Measurements from ENCODE around the gene G6PC2.
"Not testable (repeated sequence)": the region's sequence is repeated elsewhere in the genome, so short reads cannot be mapped to it uniquely, and the experiment has no call there.

Gene G6PC2

DNA sequence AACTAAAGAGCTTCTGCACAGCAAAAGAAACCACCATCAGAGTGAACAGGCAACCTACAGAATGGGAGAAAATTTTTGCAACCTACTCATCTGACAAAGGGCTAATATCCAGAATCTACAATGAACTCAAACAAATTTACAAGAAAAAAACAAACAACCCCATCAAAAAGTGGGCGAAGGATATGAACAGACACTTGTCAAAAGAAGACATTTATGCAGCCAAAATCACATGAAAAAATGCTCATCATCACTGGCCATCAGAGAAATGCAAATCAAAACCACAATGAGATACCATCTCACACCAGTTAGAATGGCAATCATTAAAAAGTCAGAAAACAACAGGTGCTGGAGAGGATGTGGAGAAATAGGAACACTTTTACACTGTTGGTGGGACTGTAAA, 30.7 kb upstream of the G6PC2 start:
- H3K4me2 ChIP-seq (ENCODE audit: low read length); H3K79me1 ChIP-seq (ENCODE audit: low read length); H4K8ac ChIP-seq (ENCODE audit: low read depth, low read length); H3K4me1 ChIP-seq (ENCODE audit: control insufficient read depth in 1 of 2, insufficient read depth in 2 of 2, low read length in 2 of 2); H2AK5ac ChIP-seq (ENCODE audit: low read length); H2BK5ac ChIP-seq (ENCODE audit: low read depth, low read length, poor library complexity); H2BK120ac ChIP-seq (ENCODE audit: insufficient read depth, low read length, poor library complexity); H3K18ac ChIP-seq (ENCODE audit: low read length); H3K23ac ChIP-seq (ENCODE audit: low read length); H2AFZ ChIP-seq (ENCODE audit: insufficient read depth, low read length, poor library complexity); H4K12ac ChIP-seq (ENCODE audit: low read depth, low read length); H3K27ac ChIP-seq (ENCODE audit: low read depth, low read length); H2BK12ac ChIP-seq (ENCODE audit: low read length); H3K4ac ChIP-seq (ENCODE audit: low read depth, low read length); H3K79me2 ChIP-seq (ENCODE audit: control insufficient read depth, insufficient read depth, low read length, poor library complexity); H3K9me3 ChIP-seq (ENCODE audit: insufficient read depth, low read depth, low read length); H3K36me3 ChIP-seq (ENCODE audit: control insufficient read depth in 1 of 2, insufficient read depth in 2 of 2, low read length in 2 of 2); DNase-seq; H3K14ac ChIP-seq (ENCODE audit: low read length); H3K27me3 ChIP-seq (ENCODE audit: insufficient read depth, low read length); H3K4me3 ChIP-seq (ENCODE audit: low read depth, low read length); H3K9ac ChIP-seq (ENCODE audit: low read length); H4K91ac ChIP-seq (ENCODE audit: low read depth, low read length): not testable (repeated sequence)
- no CpG with 5 or more reads among the region's 1 CpG for WGBS (ENCODE audit: extremely low coverage, insufficient coverage, insufficient read length)

DNA sequence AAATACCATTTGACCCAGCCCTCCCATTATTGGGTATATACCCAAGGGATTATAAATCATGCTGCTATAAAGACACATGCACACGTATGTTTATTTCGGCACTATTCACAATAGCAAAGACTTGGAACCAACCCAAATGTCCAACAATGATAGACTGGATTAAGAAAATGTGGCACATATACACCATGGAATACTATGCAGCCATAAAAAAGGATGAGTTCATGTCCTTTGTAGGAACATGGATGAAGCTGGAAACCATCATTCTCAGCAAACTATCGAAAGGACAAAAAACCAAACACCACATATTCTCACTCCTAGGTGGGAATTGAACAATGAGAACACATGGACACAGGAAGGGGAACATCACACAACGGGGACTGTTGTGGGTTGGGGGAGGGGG, 30.3 kb upstream of the G6PC2 start:
- not testable (repeated sequence) for H3K27ac ChIP-seq (ENCODE audit: low read depth, low read length); H3K4me2 ChIP-seq (ENCODE audit: low read length); DNase-seq; H3K4ac ChIP-seq (ENCODE audit: low read depth, low read length); H3K27me3 ChIP-seq (ENCODE audit: insufficient read depth, low read length); H4K8ac ChIP-seq (ENCODE audit: low read depth, low read length); H4K12ac ChIP-seq (ENCODE audit: low read depth, low read length); H3K9ac ChIP-seq (ENCODE audit: low read length); H3K18ac ChIP-seq (ENCODE audit: low read length); H3K14ac ChIP-seq (ENCODE audit: low read length); H3K36me3 ChIP-seq (ENCODE audit: control insufficient read depth in 1 of 2, insufficient read depth in 2 of 2, low read length in 2 of 2); H3K4me3 ChIP-seq (ENCODE audit: low read depth, low read length); H2AFZ ChIP-seq (ENCODE audit: insufficient read depth, low read length, poor library complexity); H3K23ac ChIP-seq (ENCODE audit: low read length); H2AK5ac ChIP-seq (ENCODE audit: low read length); H2BK5ac ChIP-seq (ENCODE audit: low read depth, low read length, poor library complexity); H2BK120ac ChIP-seq (ENCODE audit: insufficient read depth, low read length, poor library complexity); H3K4me1 ChIP-seq (ENCODE audit: control insufficient read depth in 1 of 2, insufficient read depth in 2 of 2, low read length in 2 of 2); H2BK12ac ChIP-seq (ENCODE audit: low read length); H4K91ac ChIP-seq (ENCODE audit: low read depth, low read length); H3K79me1 ChIP-seq (ENCODE audit: low read length); H3K79me2 ChIP-seq (ENCODE audit: control insufficient read depth, insufficient read depth, low read length, poor library complexity); H3K9me3 ChIP-seq (ENCODE audit: insufficient read depth, low read depth, low read length)
- WGBS (ENCODE audit: extremely low coverage, insufficient coverage, insufficient read length), result no CpG with 5 or more reads among the region's 4 CpGs

DNA sequence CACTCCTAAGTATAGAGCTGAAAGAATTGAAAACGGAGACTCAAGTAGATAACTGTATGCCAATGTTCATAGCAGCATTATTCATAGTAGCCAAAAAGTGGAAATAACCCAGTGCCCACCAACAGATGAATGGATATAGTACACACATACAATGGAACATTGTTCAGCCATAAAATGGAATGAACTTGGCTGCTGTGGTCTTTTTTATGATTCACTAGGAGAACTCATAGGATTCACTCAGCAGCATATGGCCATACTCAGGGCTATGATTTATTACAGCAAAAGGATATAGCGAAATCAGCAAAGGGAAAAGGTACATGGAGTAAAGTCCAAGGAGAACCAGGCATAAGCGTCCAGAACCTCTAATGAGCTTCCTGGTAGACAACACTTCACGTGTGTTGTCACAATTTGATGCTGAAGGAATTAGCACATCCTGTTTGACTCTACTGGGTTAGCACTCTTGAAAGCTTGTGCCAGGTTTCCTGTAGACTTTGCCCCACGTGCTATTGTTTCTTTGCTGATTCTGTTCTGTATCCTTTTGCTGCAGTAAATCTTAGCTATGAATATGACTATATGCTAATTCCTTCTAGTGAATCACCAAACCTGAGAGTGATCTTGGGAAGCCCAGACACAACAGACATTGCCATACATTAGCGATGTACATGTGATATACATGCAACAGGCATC, 26.6 kb upstream of the G6PC2 start:
- H2AFZ ChIP-seq (ENCODE audit: insufficient read depth, low read length, poor library complexity), result no peak overlapping the region
- no peaks in the 10 kb centered on the region for H3K79me2 ChIP-seq (ENCODE audit: control insufficient read depth, insufficient read depth, low read length, poor library complexity)
- H4K12ac ChIP-seq (ENCODE audit: low read depth, low read length), result no peak overlapping the region
- DNase-seq, result no peak
- no peak overlapping the region for H3K4ac ChIP-seq (ENCODE audit: low read depth, low read length)
- H4K8ac ChIP-seq (ENCODE audit: low read depth, low read length), result no peak overlapping the region
- no peak overlapping the region for H3K18ac ChIP-seq (ENCODE audit: low read length)
- no peak overlapping the region for H3K14ac ChIP-seq (ENCODE audit: low read length)
- H4K91ac ChIP-seq (ENCODE audit: low read depth, low read length), result no peak overlapping the region
- WGBS (ENCODE audit: extremely low coverage, insufficient coverage, insufficient read length), result no CpG with 5 or more reads among the region's 6 CpGs
- no peak overlapping the region for H2BK12ac ChIP-seq (ENCODE audit: low read length)
- no peaks in the 10 kb centered on the region for H3K27me3 ChIP-seq (ENCODE audit: insufficient read depth, low read length)
- H2BK120ac ChIP-seq (ENCODE audit: insufficient read depth, low read length, poor library complexity), result no peak overlapping the region
- H3K27ac ChIP-seq (ENCODE audit: low read depth, low read length), result no peak overlapping the region
- no peak overlapping the region for H3K4me3 ChIP-seq (ENCODE audit: low read depth, low read length)
- no peak overlapping the region for H3K23ac ChIP-seq (ENCODE audit: low read length)
- no peak overlapping the region for H2BK5ac ChIP-seq (ENCODE audit: low read depth, low read length, poor library complexity)
- H3K4me2 ChIP-seq (ENCODE audit: low read length), result no peak overlapping the region
- H3K79me1 ChIP-seq (ENCODE audit: low read length), result no peaks in the 10 kb centered on the region
- H2AK5ac ChIP-seq (ENCODE audit: low read length), result no peak overlapping the region
- H3K9me3 ChIP-seq (ENCODE audit: insufficient read depth, low read depth, low read length), result no peaks in the 10 kb centered on the region
- no peaks in the 10 kb centered on the region for H3K4me1 ChIP-seq (ENCODE audit: control insufficient read depth in 1 of 2, insufficient read depth in 2 of 2, low read length in 2 of 2)
- peaks cover 1 to 3% of the 10 kb centered on the region in 2 experiments for H3K36me3 ChIP-seq (ENCODE audit: control insufficient read depth in 1 of 2, insufficient read depth in 2 of 2, low read length in 2 of 2)
- no peak overlapping the region for H3K9ac ChIP-seq (ENCODE audit: low read length)

DNA sequence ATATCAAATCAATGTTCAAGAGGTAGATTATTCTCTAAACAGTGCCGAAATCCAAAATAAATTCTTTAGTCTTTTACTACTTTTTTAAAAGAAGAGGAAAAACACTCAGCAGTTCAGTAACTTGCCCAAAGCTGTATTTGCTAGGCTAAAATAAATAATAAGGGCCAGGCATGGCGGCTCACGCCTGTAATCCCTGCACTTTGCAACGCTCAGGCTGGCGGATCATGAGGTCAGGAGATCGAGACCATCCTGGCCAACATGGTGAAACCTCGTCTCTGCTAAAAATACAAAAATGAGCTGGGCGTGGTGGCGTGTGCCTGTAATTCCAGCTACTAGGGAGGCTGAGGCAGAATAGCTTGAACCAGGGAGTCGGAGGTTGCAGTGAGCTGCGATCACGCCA, 18.9 kb upstream of the G6PC2 start:
- no CpG with 5 or more reads among the region's 12 CpGs for WGBS (ENCODE audit: extremely low coverage, insufficient coverage, insufficient read length)
- not testable (repeated sequence) for H3K79me1 ChIP-seq (ENCODE audit: low read length); H4K12ac ChIP-seq (ENCODE audit: low read depth, low read length); H3K4me2 ChIP-seq (ENCODE audit: low read length); H3K4me1 ChIP-seq (ENCODE audit: control insufficient read depth in 1 of 2, insufficient read depth in 2 of 2, low read length in 2 of 2); H3K27ac ChIP-seq (ENCODE audit: low read depth, low read length); H3K23ac ChIP-seq (ENCODE audit: low read length); H3K14ac ChIP-seq (ENCODE audit: low read length); H3K9ac ChIP-seq (ENCODE audit: low read length); H4K91ac ChIP-seq (ENCODE audit: low read depth, low read length); H3K9me3 ChIP-seq (ENCODE audit: insufficient read depth, low read depth, low read length); H3K36me3 ChIP-seq (ENCODE audit: control insufficient read depth in 1 of 2, insufficient read depth in 2 of 2, low read length in 2 of 2); H3K27me3 ChIP-seq (ENCODE audit: insufficient read depth, low read length); H4K8ac ChIP-seq (ENCODE audit: low read depth, low read length); H3K4me3 ChIP-seq (ENCODE audit: low read depth, low read length); H2AFZ ChIP-seq (ENCODE audit: insufficient read depth, low read length, poor library complexity); H3K79me2 ChIP-seq (ENCODE audit: control insufficient read depth, insufficient read depth, low read length, poor library complexity); H2AK5ac ChIP-seq (ENCODE audit: low read length); H2BK5ac ChIP-seq (ENCODE audit: low read depth, low read length, poor library complexity); H2BK12ac ChIP-seq (ENCODE audit: low read length); DNase-seq; H3K18ac ChIP-seq (ENCODE audit: low read length); H2BK120ac ChIP-seq (ENCODE audit: insufficient read depth, low read length, poor library complexity); H3K4ac ChIP-seq (ENCODE audit: low read depth, low read length)
